Astrocyte of the cerebellum (primary cell): ENCODE results near the gene SENP2.
A peak's percentile ranks its signal among the peaks of the same experiment; 100 is the strongest.

Experiments
- DNase-seq: peaks from one replicate; pipeline ENCODE4 v3.0.0-alpha.2; 2011; ENCODE audit warnings: low read depth
- H3K4me3 ChIP-seq: 2 replicates; pipeline ENCODE4 v1.5.1; 2011; ENCODE audit warnings: mild to moderate bottlenecking, low read depth, low read length, moderate library complexity
- in situ Hi-C: cut with HindIII; loops from 2 replicates; pipeline ENCODE4 v1.10.0; 2017; ENCODE audit warnings: low sequenced_read_pairs
- TF ChIP-seq, protein P1 (sequence below): IDR thresholded peaks from 2 replicates; pipeline ENCODE4 v1.5.1; 2012; ENCODE audit warnings: low read length, low read depth, moderate library complexity, mild to moderate bottlenecking; ENCODE audit errors: missing control alignments

Gene SENP2

DNA sequence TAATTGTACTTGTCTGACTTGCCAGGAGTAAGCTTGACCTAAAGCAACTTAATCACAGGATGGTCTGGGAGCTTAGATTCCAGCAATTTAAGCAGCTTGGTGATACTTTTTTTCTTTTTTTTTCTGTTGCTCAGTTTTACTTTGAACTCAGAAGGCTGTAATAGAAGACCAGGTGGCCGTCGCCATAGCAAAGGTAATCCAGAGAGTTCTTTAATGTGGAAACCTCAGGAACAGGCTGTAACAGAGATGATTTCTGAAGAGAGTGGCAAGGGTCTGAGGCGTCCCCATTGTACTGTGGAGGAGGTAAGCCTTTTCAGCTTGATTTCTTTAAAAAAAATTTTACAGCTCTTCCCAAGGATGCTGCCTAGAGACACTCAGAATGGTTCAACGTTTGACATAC lies 20.1 kb downstream of the SENP2 start:
- no peak for DNase-seq
- in situ Hi-C loops, result no loop called here
- TF ChIP-seq, protein P1, sequence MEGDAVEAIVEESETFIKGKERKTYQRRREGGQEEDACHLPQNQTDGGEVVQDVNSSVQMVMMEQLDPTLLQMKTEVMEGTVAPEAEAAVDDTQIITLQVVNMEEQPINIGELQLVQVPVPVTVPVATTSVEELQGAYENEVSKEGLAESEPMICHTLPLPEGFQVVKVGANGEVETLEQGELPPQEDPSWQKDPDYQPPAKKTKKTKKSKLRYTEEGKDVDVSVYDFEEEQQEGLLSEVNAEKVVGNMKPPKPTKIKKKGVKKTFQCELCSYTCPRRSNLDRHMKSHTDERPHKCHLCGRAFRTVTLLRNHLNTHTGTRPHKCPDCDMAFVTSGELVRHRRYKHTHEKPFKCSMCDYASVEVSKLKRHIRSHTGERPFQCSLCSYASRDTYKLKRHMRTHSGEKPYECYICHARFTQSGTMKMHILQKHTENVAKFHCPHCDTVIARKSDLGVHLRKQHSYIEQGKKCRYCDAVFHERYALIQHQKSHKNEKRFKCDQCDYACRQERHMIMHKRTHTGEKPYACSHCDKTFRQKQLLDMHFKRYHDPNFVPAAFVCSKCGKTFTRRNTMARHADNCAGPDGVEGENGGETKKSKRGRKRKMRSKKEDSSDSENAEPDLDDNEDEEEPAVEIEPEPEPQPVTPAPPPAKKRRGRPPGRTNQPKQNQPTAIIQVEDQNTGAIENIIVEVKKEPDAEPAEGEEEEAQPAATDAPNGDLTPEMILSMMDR, result no peak

DNA sequence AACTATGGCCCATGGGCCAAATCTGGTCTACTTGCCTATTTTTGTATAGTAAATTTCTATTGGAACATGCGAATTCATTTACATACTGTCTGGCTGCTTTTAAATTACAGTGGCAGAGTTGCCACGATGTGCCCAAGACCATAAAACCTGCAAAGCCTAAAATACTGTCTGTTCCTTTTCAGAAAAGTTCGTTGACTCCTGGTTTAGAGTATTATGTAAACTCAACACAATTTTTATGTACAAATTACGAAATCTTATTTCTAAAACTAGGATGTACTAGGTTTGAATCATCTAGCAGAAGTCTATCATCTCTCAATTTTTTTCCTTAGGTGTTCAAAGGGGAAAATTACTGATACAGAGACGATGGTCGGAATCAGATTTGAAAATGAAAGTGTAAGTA lies 26.9 kb downstream of the SENP2 start:
- TF ChIP-seq, protein P1, result no peak
- H3K4me3 ChIP-seq, result no peak overlapping the region
- in situ Hi-C loops, result no loop called here
- no peak for DNase-seq

More for the DNA sequence above, 20.1 kb downstream of the SENP2 start:
- H3K4me3 ChIP-seq, result no peak overlapping the region

DNA sequence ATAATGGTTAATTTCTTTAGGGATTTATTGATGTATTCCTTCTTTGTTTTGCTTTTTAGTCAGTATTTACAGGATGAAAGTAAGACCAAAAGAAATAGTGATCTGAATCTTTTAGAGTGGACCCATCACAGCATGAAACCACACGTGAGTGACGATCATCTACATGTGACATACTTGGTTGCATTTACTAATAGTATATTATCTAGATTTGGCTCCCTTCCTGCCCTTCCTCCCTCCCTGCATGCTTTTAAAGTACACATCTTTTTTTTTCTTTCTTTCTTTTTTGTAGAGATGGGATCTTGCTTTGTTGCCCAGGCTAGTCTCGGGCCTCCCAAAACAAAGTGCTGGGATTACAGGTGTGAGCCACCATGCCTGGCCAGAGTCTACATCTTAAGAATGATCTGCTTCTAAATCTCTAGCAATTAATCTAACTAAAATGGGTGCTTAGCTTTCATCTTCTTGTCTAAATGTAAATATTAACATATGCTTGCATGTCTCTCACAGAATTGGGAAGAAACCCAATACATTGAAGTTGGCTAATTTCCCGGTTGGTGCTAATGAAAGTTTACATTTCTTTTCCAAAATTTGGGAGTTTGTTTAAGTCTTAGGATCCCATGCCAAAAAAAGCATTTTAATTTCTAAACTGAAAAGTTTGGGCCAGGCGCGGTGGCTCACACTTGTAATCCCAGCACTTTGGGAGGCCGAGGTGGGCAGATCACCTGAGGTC lies 38.0 kb downstream of the SENP2 start:
- no peak overlapping the region for H3K4me3 ChIP-seq
- TF ChIP-seq, protein P1, result no peak
- in situ Hi-C loops, result no loop called here
- DNase-seq, result no peak

DNA sequence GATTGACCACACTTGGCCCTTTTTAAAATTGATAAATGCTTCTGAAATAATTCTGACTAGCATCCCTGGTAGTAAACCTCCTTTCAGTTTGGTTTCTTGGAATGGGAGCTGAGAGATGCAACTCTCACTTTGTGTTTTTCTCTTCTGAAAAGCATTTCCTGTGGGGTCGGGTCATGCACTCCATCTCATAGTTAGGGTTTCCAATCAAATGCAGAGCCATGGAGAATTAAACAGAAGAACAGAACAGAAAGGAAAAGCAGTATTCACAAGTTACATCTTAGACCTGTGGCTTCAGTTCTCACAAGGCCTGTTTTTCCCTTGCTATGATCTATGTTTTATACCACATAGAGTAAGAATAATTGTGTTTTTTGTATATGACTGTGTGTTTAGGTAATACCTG lies 39.7 kb downstream of the SENP2 start:
- no peak for DNase-seq
- H3K4me3 ChIP-seq, result no peak overlapping the region
- TF ChIP-seq, protein P1, result no peak
- in situ Hi-C loops, result no loop called here

DNA sequence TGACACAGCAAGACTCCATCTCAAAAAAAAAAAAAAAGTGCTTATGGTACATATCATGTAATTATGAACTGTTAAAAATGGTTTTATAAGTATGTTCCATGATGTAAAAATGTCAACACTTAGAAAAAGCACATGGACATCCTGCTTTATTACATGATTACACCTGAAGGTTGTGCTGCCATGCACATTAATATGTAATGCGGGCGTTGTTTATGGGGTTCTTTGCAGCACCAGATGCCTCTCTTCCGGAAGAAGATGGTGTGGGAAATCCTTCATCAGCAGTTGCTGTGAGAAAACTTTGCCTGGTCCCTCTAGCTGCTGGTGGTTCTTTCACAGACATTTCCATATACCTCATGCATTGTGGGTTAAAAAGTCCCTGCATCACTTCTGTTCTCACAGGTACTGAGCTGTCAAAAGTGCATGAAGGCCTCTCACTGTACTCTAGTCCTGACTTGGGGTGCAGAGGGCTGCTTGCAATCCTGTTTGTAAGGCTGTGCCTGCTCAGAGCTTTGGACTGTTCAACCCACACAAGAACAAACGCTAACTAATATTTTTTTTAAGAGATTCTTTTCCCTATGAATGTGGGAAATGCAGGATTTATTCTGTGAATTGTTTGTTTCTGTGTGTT lies 43.6 kb downstream of the SENP2 start:
- no peak overlapping the region for H3K4me3 ChIP-seq
- DNase-seq, result no peak
- in situ Hi-C loops, result no loop called here
- TF ChIP-seq, protein P1, result no peak

DNA sequence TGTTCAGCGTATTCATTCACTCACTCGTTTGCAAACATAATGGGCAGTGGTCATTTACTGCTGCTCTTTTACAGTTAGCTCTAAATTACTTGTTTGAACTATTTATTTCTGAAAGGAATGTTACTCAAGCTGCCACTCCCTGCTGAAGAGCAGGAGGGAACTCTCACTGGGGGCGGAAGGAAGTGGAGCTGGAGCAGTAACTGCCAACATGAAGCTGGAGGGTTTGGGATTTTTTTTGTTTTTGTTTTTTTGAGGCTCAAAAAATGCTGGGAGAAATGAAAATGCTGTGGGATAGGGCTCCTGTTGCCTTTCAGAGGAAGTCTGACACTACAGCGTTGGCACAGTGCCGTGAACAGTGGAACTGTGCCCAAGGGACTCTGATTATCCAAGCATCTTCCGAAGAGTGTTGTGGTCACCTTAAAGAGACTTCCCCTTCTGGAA lies 44.1 kb downstream of the SENP2 start:
- no peak overlapping the region for H3K4me3 ChIP-seq
- in situ Hi-C loops, result no loop called here
- TF ChIP-seq, protein P1, result no peak
- peak; percentile 15 for DNase-seq
